KBM-7 (cell line): ENCODE data around the gene MTUS2.

Experiments used
- DNase-seq: peaks from one replicate; pipeline ENCODE4 v3.0.0-alpha.2; 2015
- in situ Hi-C: fragments of 300-500 bp; cut with MboI; formaldehyde crosslinking; loops from 2 replicates; pipeline ENCODE4 v1.14.3; 2020; ENCODE audit warnings: low sequenced_read_pairs, low pct_unique_long_range_greater_than_20kb, mixed read lengths

Gene MTUS2

DNA sequence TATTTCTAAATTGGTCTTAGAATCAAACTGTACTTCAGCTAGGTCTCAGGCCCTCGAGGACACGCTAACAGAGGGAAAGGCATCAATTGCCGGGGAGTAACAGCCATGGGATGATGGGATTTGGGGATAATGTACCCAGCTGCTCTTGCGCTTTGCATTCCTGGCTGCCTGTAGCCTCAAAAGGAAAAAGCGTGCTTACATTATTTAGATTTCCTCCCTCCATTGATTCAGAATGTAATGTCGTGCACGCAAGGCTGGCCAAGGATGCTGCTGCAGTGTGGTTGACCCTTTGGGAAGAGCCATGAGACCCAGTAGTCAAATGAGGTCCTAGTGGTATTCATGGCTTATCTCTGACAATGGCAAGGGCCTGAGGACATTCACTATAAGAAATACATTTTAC, 680.2 kb downstream of the MTUS2 start:
- in situ Hi-C loops: loop anchor here (25.0 kb wide), 1 partner anchor 212 kb away; no protein-coding TSS in a partner anchor
- DNase-seq: no peak

GRCh38 chr13:29501674-29502073, 681.5 kb downstream of the MTUS2 start:
- in situ Hi-C loops: loop anchor here (25.0 kb wide), 1 partner anchor 211 kb away; no protein-coding TSS in a partner anchor

GRCh38 chr13:29502391-29503008, 682.4 kb downstream of the MTUS2 start:
- in situ Hi-C loops: loop anchor here (25.0 kb wide), 1 partner anchor 210 kb away; no protein-coding TSS in a partner anchor
- DNase-seq: no peak

More at GRCh38 chr13:29501674-29502073, 681.5 kb downstream of the MTUS2 start:
- no peak for DNase-seq

GRCh38 chr13:29503041-29503837, 683.1 kb downstream of the MTUS2 start:
- no peak for DNase-seq
- in situ Hi-C loops: loop anchor here (25.0 kb wide), 1 partner anchor 209 kb away; no protein-coding TSS in a partner anchor

DNA sequence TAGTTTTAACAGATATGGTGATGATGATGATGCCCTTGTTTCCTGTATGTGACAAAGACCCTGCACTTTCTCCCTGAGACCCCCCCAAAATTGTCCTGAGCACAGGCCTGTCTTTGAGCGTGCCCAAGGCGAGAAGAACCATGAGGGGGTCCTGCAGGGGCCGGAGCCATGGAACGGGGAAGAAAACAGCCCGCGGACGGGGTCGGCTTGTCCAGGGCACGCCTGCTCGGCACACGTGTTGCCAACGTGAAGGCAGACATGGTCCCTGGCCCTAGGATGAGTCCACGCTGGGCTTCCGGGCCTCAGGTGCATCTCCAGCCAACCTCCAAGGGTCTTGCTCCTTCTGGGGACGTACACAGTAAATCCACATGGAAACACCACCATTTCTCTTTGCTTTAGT, 684.6 kb downstream of the MTUS2 start:
- DNase-seq: no peak
- in situ Hi-C loops: loop anchor here (25.0 kb wide), 1 partner anchor 208 kb away; no protein-coding TSS in a partner anchor

GRCh38 chr13:29505511-29505910, 685.4 kb downstream of the MTUS2 start:
- no peak for DNase-seq
- in situ Hi-C loops: loop anchor here (25.0 kb wide), 1 partner anchor 207 kb away; no protein-coding TSS in a partner anchor

DNA sequence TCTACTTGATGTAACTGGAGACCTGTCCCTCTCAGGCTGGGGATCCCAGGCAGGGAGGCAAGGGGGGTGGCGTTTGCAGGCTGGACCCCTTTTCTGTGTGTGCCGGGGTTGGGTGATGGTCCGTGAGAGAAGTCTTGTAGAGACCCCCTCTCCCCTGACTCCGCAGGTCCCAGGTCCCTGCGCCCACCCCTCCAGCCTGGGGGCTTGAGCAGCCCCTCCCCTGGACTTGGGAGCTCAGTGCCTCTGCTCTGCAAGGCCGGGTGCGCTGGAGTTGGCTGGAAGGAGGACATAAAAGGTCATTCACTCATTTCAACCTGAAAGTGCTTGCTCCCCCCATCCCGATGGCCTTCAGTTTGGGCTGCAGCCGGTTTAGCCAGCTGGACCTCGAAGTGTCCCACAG, 685.8 kb downstream of the MTUS2 start:
- no peak for DNase-seq
- in situ Hi-C loops: loop anchor here (25.0 kb wide), 1 partner anchor 206 kb away; no protein-coding TSS in a partner anchor

GRCh38 chr13:29507356-29507755, 687.2 kb downstream of the MTUS2 start:
- no peak for DNase-seq

GRCh38 chr13:29508130-29508875, 688.2 kb downstream of the MTUS2 start:
- DNase-seq: peak; percentile 72
- in situ Hi-C loops: loop anchor here (25.0 kb wide), 1 partner anchor 204 kb away; no protein-coding TSS in a partner anchor

More at GRCh38 chr13:29507356-29507755, 687.2 kb downstream of the MTUS2 start:
- in situ Hi-C loops: loop anchor here (25.0 kb wide), 1 partner anchor 205 kb away; no protein-coding TSS in a partner anchor

GRCh38 chr13:29508876-29509252, 688.7 kb downstream of the MTUS2 start:
- DNase-seq: no peak
- in situ Hi-C loops: loop anchor here (25.0 kb wide), 1 partner anchor 203 kb away; no protein-coding TSS in a partner anchor

DNA sequence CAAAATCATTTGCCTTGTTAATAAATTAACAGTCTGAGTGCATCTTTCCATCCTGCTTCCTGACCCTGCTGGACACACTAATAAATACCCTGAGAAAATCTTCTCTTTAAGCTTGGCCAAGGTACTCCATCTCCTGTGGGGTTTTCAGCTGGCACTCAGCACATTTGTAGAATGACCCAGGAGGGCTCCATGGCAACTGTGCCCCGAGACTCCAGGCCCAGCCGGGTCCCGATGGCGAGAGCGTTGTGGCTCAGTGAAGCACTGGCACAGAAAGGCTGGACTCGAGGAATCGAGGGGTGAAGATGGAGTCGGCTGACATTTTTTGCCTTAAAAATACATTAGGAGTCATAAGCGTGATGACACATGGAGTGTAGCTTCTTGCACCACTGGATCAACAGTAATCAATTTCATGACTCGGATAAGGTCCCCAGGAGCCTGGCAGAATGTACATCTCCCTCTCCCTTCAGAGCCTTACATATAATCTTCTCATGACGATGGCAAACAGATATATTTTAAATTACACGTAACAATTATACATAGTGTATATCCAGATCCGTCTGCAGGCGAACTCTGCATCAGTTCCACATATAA, 690.0 kb downstream of the MTUS2 start:
- in situ Hi-C loops: loop anchor here (25.0 kb wide), 1 partner anchor 202 kb away; no protein-coding TSS in a partner anchor
- no peak for DNase-seq

GRCh38 chr13:29510651-29511084, 690.5 kb downstream of the MTUS2 start:
- in situ Hi-C loops: loop anchor here (25.0 kb wide), 1 partner anchor 202 kb away; no protein-coding TSS in a partner anchor
- DNase-seq: no peak

DNA sequence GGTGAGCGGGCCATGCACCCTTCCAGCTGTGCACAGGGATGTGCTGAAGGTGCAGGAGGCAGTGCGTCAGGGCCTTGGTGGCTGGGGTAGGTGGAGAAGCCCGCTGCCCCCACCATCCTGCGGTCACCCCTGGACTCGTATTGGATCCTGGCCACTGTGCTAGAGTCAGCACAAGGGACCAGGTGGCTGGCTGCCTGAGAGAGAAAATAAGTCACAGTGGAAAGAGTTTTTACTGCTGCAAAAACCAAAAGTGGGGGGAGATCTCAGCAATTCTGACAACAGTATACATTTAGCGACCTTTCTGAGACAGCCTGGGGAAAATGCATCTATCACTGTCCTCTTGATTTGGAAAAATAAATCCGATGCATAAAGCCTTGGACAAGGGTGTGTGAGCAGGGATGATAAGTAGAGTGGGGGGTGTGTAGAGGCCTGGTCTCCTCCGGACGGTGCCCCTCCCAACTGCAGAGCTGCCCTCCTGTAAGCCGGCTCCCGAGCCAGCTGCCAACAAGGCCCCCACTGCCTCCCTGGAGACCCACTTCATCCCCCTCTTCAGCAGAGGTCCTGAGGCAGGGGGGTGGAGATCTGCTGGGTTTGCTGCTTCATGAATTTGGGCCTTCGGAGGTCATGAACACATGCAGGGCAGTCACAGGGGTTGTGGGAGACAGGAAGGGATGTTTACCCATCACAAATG, 691.1 kb downstream of the MTUS2 start:
- DNase-seq: no peak
- in situ Hi-C loops: loop anchor here (25.0 kb wide), 1 partner anchor 201 kb away; no protein-coding TSS in a partner anchor

DNA sequence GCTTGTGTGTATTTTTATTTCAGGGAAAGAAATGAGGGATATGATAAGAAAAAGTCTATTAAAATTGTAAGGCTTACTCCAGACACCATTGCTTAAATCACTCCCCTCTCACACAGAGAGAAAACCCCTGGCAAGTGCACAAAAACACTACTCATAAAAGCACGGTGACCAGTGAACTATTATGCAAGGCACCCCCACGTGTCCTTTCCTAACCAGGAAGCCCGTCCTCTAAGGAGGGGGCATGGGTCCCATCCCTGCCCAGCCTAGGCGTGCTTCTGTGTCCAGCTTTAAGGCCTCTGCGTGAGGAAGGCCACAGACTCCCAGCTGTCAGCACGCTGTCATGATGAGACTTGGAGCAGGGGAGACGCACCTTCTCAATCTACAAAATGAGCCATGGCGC, 691.8 kb downstream of the MTUS2 start:
- no peak for DNase-seq
- in situ Hi-C loops: loop anchor here (25.0 kb wide), 1 partner anchor 200 kb away; no protein-coding TSS in a partner anchor

DNA sequence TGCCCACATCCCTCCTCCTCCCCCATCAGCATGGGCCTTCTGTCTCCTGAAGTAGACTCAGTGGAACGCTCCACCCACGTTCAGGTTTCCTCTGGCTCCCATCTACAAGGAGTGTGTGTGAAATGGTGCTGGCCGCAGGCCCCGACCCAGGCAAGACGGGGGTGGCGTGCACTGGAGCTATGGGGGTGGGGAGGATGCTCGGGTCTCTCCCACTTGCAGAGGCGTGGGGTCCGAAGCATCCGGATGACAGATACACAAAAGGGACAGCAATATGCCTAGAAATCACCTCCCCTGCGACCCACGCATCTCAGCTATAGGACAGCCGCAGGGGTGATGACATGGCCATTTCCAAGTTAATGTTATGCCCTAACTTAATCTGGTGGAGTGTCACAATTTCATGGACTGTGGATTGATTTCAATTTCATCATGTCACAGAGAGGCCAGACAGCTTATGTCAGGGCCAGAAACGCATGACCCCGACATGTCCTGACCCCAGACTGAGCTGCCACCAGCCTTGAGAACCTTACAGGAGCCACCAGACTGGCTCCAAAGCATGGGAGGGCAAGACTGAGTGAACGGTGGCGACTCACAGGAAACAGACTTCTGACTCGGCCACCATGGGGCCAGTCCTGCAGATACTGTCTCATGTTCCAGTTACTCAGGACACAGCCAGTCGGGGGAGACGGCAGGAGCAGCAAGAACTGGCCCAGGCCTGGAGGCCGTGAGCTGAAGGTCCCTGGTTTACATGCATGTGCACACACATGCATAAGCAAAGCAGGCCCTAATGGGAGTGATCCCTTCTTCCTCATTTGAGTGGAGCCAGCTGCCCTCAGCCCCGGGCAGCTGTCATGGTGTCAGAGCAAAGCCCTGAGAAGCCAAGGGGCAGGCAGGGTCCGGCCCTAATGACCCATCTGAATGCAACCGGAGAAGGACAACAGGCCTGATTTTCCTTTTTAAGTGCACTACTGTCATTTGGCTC, 693.2 kb downstream of the MTUS2 start:
- in situ Hi-C loops: loop anchor here (25.0 kb wide), 1 partner anchor 199 kb away; no protein-coding TSS in a partner anchor
- DNase-seq: no peak

- in situ Hi-C loops: loop anchor here (25.0 kb wide), 1 partner anchor 198 kb away; no protein-coding TSS in a partner anchor
- no peak for DNase-seq
Observed at GRCh38 chr13:29513981-29514719, 694.0 kb downstream of the MTUS2 start.
